ENCODE results near the gene CFAP58. TPM values are rescaled to one million over a fixed set of nuclear protein-coding genes. Genes with fewer than 3 reads are reported as not detected.

Gene CFAP58
- polyA plus RNA-seq, 1 donor: 0.28 TPM

DNA sequence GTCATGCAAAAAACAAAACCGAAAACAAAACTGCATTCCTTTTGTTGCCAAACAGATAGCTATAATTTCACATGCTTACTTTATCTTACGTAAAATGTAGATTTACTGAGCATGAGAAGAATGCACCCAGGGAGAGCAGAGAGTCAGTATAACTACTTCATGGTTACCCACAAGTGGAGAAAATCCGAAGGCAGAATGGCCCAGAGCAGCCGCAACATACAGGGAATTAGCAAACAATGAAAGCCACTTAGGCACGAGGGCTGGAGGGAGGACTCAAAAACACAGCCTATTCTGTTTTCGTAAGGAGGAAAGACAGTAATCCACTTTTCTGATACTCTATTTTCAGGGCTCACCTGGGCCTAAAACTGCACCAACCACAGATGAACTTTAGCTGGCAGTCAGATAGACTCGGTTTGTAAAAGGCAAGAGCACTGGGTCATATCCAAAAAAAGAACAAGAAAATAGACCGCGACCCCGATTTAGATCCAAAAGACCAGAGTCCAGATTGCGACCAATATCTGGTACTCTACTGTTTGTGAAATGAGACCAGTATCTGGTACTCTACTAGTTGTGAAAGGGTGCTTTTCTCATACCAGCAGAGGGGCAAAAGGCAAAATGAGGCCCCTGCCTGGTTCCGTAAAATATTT is 16.7 kb upstream of the CFAP58 start:
- no peak for DNase-seq

DNA sequence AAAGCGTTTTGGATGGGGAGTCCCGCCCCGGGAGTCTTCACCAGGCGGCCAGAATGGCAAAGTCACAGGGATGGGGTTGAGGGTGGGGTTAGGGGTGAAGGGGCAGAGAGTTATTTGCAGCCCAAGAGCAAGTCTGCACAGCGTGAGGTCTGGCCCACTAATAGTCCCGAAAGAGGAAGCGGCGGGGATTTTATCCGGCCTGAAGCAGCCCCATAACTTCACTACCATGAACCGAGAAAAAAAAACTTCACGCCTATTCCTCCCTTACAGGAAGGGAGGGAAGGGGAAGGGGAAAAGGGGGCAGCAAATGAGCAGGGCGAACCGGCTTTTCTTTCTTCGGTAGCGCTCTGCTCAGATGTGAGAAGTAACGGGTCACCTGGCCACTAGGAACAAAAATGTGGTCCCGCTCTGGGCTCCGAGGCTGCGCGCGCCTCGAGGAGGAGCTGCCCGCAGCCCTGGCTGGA is 16.1 kb upstream of the CFAP58 start:
- no peak for DNase-seq

DNA sequence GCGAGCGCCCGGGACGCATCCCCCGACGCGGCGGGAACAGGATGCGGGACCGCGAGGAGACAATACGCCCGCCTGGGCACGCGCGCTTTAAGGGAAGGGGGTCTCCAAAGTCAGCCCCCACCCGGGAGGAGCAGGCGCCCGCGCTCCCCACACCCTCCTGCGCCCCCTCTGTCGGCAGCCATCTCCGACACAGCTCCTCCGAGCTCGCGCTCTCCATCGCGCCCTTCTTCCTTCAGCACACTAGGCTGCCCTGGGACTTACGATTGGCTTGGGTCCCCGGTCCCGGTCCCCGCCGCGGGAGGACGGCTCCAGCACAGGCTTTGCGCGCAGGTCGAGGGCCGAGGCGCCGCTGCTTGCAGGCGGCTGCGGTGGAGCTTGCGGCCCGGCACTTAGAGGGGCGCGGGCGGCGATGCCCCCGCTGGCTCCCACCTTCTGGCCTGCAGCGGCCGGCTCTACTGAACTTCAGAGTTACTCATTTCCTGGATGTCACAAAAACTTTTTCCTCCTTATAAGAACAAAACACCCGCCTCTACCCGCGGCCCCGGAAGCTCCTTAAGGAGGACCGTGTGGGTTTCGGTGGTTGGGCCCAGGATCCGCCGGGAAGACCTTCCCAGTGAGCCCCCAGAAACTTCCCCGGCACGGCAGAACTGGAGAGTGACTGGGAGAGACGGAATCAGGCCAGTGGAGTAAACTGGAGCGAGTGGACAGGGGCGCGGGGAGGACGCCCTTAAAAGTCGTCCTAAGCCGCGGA is 15.5 kb upstream of the CFAP58 start, which contains the start of gene ITPRIP:
ITPRIP (minus strand) TSS at position 481 of the 751 bp plus-strand sequence. CDS start 22,414 bp downstream, outside the sequence.
- DNase-seq: peak; percentile 84

DNA sequence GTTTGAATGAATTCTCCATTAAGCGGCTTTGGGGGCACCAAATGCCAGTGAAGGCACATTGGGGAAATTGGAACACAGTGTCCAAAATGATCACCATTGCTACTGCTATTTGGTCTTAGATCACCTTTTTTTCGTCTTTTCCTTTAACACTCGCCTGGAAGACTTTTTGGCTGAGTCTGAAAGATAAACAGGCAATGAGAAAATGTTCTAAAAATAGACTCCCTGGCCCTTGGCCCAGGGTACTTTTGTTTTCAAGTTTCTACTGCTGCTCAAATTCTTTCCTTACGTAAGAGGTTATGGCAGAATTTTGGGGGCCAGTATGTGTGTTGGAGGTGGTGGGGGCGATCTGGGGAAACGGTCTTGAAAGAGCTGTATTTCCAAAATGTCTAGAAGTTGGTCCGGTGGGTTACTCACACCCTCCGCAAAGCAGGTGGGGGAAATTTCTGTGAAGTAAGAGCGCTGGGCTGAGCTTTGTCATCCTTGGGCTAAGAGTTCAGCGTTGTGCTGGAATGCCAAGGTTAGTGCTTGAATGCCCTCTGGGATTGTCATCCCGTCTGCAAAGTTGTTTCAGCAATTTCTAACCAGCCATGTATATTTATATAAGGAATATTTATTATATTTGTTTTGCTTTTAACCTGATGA is 14.0 kb upstream of the CFAP58 start:
- DNase-seq: peak; percentile 89

DNA sequence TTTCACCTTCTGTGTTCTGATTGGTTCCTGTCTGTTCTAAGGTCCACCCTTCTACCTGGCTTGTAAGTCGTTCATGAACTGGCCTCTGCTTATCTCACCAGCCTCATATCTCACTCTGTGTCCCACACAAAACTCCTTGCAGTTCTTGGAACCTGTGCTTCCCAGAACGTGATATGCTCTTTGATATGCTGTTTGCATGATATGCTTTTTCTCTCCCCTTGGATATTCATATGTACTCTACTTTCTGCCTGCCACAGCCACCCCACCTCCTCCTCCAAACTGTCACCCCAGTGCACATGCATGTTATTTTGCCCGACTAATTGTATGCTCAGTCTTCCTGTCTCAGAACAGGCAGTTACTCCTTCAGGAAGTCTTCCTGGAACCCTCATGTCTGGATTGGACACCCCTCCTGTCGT is 13.5 kb upstream of the CFAP58 start:
- no peak for DNase-seq

DNA sequence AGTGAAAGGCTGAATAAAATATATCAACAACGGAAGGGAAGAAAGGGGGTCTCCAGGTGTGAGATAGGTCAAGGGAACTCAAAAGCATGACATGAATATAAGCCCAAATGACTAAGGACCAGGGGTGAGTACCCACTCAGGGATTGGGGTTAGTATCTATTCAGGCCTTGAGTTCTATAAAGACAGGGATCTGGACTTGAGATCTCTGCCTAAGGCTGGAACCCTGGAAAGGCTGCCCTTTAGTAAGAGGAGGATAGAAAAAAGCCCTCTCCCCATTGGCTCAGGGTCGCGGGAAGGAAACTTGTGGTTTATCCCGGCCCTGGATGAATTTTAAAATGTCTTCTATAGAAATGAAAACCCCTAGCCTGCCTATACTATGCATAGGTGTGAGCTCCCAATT is 13.0 kb upstream of the CFAP58 start:
- DNase-seq: no peak

DNA sequence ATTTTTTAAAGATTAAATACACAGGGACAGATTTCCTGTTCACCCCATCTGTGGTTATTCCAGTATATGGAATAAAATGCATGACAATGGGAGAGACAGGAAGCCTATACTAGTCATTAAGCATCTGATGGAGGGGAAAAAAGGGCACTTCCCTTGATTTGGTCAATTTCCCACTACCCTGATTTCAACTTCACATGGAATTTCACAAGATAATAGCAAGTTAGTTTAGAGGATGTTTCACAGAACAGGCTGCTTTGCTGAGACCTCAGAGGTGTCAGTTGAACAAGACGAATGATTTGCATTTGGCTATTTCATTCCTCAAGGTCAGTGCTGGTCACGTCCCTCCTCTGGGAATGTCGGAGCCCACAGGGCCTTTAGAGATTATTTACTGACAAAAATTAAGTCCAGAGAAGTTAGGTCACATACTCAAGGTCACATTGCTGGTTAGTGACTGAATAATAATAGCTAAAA is 10.7 kb upstream of the CFAP58 start:
- no peak for DNase-seq

DNA sequence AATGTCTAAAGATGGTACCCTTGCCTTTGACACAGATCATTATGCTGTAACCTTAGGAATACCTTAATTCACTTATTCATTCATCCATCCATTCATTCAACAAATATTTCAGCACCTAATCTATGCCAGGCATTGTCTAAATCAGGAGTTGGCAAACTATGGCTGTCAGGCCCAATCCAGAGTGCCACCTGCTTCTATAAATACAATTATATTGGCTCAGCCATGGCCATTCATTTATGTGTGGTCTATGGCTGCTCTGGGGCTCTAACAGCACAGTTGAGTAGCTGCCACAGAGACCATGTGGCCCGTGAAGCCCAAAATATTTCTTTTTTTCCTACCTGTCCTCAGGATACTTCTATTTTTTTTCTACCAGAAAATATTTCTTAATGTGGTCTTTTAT is 9.4 kb upstream of the CFAP58 start:
- DNase-seq: no peak

DNA sequence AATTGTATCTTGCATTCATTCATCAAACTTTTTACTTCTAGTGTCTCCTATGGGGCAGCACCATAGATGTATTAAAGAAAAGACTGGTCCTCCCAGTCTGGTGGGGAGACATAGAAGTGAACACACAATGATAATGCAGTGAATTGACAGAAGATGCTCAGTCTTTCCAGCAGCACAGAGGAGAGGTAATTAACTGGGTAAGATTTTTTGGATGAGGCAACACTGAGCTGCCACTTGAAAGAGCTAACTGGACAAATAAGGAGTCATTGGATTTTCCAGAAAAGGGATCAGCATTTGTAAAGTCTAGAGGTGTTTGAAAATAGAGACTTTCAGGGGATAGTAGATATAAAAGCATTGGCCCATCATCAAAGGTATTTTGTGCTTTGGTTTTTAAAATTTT is 8.1 kb upstream of the CFAP58 start:
- no peak for DNase-seq

DNA sequence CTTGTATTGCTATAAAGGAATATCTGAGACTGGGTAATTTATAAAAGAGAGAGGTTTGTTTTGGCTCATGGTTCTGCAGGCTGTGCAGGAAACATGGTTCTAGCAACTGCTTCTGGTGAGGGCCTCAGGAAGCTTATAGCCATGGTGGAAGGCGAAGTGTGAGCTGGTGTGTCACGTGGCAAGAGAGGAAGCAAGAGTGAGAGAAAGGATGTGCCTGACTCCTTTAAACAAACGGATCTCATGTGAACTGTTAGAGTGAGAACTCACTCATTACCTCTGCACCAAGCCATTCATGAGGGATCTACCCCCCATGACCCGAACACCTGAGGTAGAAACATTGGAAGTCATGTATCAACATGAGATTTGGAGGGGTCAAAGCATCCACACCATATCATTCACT is 7.7 kb upstream of the CFAP58 start:
- DNase-seq: no peak

DNA sequence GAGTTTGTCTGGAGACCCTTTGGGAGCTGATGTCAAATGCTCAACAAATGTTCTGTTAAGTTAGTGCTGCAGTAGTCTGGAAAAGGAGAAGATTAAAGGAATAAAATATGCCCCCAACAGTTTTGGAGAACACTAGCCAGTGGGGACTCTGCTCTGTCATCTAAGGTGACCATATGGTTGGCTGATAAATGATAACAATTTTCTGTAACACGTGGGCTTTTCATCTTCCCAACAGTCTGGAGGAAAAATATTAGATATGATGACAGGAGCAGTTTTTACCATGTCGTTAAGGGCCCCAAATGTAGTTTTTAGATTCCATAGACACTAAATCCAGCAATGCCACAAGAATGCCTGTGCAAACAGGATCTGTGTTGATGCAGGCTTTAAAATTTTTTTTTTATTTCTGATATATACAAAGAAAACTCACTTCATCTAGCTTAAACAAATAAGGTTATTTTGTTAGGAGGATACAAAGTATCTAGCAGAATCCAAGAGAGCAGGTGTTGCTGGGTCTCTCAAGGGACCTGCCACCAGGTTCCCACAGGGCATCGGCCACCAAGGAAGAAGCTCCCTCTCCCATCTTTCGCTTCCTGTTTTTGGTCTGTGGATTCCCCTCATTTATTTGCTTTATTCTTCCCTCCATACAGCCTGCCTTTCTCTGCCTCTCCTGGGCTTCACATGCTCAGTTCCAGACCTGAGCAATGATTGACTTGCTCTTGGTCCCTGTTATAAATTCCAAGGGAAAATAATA is 6.2 kb upstream of the CFAP58 start:
- no peak for DNase-seq

DNA sequence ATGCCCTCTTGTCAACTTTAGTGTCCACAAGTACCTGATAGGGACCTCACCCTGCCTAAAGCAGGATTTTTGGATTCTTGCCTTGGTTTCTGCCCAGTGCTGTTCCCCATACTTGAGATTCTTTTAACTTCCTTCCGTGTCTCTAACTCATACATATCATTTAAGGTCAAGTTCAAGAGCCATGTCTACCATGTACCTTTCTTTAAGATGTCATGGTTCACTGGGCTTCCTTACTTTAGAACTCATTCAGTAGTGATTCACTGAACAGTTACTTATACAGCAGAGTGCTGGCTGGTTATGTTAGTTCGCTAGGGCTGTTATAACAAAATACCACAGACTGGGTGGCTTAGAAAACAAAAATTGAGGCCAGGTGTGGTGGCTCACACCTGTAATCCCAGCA is 5.0 kb upstream of the CFAP58 start:
- no peak for DNase-seq

DNA sequence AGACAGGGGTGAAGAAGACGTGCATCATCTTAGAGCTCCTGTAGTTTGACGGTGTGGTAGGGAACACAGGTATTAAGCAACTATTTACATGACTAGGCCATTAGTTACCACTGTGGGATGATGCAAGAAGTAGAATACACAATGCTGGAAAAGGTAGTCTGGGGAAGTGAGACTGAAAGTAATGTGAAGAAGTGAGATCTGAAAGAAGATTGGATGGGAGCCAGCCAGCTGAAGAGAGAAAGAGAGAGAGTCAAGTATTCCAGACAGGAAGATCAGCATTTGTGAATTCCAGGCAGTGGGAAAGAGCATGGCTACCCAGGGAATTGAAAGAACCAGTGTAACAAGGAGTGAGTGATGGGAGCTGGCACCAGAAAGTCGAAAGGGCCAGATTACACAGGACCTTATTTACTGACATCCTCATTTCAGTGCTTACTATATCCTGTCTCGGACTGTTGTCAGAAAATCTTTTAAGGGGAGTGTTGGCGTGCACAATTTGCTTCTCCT is 4.0 kb upstream of the CFAP58 start:
- peak; percentile 57 for DNase-seq

DNA sequence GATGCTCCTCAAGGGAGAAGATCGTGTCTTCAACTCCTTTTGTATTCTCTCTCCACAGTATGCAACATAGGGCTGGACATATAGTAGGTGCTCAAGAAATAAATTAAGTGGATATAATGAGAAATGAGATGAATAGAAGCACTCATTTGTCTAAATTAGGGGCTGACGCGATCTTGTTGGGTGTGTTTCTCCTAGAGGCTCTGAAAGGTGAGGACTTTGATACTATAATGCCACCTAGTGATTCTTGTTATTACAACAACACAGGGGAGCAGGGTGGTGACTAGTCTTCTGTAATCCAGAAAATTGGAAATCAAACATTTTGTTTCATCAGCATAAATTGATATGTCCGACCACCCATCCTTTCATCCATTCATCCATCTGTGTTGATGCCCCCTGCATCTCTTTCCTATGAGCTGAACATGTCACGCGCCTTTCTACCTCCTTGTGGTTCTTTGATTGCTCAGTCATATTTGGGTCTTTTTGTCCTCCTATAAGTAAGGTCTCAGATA is 3.5 kb upstream of the CFAP58 start:
- peak; percentile 66 for DNase-seq

DNA sequence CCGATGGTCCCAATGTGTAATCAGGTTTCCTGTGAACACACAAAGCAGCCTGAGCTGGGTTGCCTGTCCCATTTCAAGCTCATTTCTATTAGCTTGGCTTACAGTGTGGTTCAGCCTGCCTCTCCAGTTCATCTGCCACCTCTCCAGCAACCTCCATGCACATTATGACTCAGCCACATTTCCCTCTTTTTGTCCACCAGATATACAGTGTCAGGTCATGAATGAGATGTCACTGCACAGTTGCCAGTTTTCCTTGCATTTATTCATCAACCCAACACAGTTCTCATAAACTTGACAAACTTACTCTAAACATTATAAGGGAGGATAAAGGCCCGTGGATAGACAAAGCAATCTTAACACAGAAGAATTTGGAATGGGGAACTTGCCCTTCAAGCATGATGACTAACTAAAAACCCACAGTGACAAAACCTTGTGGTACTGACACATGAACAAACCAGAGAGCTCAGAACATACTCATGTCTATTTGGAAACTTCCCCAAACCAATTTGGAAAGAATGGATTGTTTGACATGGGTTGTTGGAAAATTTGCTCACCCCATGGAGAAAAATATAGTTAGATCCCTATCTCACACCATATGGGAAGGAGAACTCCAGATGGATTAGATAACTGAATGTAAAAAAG is 2.5 kb upstream of the CFAP58 start:
- DNase-seq: no peak

DNA sequence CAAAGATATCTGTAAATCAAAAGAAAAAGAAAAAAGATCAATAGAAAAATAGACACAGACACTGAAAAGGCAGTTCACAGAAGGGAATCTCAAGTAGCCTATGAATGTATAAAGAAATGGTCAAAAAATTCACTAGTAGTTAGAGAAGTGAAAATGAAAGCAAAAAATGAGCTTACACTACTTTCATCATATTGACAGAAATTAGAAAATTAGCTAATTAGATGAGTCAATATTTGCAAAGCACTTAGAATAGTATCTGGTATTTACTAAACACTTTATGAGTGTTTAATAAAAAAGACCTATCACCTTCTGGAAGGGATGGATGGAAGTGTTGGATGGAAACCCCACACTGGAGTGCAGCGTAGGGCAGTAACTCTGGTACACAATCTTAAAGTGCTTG is 1.7 kb upstream of the CFAP58 start:
- no peak for DNase-seq

DNA sequence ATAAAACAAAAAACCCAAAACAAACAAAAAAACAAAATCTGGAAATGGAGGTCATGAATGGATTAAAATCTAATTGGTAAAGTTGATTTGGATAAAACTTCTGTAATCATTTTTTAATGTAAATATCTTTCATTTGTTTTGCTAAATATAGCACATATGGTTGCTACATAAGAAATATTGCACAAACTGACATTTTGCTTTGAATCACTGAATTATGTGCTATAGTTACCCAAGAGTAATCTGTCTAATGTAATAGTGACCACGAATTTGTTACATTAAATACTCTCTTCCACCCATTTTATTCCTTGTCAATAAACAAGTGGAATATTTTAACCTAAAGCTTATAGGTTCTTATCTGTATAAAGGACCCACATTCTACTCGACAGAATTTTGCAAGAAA is 6.2 kb downstream of the CFAP58 start:
- no peak for DNase-seq

DNA sequence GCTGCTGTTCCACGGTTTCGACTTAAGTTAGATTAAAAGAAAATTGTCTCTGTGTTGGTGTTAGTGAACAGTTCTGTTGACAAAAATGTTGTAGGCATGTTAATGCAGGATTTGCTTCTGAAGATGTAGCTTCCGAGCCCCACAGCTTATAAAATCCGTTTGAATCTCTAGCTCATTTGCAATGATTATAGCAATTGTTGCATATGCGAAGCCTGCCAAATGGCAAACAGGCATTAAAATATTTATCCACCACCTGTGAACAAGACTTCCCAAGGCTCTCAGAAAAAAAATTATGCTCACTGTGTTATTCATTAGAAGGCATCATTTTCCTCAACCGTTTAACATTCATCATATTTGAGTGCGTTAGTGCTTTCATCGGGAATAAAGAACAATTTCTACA is 14.3 kb downstream of the CFAP58 start:
- DNase-seq: no peak

DNA sequence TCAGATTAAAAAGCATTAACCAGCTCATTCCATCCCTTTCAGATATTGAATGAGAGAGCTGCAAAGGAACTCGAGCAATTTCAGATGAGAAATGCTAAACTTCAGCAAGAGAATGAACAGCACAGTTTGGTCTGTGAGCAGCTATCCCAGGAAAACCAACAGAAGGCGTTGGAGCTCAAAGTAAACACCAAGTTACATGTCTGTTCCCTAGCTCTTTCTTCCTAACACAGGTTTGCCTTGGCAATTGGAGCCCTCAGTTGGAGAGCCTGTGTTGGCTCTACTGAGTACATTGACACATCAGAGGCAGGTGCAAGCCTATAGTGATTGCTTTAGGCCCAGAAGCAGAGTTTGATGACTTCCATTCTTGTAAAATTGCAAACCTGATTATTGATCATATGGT is 14.7 kb downstream of the CFAP58 start:
- no peak for DNase-seq

DNA sequence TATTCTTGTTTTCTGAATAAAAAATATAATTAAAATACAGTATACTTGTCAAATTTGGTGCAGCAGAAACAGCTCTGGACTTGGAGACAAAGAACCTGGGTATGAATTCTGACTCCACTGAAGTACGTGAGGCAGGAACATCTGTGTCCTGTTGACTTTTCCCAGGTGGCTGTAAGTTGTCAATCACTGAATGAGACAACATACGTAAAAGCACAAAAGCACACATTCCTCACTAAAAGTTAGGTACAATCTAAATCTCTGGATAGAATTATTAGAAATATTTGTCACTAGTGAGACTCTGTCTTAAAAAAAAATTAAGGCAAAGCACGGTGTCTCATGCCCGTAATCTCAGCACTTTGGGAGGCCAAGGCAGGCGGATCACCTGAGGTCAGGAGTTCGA is 18.1 kb downstream of the CFAP58 start:
- no peak for DNase-seq

DNA sequence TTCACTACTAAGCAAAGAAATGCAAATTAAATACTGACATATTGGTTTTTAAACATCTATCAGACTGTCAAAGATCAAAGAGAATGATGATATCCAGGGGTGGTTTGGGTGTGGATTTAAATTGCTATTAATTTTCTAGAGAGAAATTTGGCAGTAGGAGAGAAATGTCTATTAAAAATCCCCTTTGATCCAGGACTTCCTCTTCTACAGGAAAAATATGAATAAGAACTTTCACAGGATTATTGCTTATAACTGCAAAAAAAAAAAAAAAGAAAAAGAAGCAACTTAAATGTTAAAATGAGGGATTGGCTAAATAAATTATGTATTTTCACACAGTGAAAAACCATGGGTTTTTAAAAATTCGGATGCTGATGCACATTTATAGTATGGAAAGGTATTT is 21.0 kb downstream of the CFAP58 start:
- no peak for DNase-seq

DNA sequence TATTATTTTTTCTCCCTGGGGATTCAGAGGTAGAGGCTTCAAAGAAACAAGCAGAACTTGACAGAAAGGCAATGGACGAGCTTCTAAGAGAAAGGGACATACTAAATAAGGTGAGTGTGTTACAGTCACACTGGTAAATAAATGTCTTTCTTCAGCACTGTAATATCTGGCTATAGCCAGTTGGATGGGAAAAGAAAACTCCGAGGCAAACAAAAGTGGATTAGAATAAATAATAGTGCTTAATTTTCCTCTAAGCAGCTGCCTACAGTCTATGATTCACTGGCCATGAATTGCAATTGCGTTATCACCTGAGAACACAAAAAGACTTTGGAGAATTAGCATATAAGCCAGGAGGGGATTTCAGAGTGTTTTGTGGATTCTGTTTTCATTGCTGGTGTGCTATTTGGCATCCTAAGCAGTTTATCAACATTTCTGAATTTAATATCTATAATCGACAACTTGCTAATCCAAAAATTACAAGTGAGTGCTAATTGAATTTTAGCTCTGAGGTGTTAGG is 23.2 kb downstream of the CFAP58 start:
- no peak for DNase-seq
